ENCODE data around the gene ACTG1.

DNA sequence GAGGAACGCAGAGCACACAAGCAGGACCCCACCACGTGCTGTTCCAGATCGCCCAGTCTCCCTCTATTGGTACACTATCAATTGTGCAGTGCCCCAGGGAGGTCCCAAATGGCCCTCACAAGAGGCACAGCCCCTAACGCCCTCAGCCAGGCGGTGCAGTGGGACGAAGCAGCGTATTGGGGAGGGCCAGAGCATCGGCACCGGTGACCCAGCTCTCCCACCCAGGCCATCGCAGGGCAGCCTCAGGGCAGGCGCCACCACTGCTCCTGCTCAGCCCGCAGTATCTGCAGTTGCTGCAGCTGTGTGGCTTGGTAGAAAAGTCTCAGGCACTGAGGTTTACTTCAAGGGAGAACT is 45.5 kb upstream of the ACTG1 start:
- no peak for TF ChIP-seq POLR2A (IDR thresholded peaks at IDR 0.05)
- TF ChIP-seq, protein P1, sequence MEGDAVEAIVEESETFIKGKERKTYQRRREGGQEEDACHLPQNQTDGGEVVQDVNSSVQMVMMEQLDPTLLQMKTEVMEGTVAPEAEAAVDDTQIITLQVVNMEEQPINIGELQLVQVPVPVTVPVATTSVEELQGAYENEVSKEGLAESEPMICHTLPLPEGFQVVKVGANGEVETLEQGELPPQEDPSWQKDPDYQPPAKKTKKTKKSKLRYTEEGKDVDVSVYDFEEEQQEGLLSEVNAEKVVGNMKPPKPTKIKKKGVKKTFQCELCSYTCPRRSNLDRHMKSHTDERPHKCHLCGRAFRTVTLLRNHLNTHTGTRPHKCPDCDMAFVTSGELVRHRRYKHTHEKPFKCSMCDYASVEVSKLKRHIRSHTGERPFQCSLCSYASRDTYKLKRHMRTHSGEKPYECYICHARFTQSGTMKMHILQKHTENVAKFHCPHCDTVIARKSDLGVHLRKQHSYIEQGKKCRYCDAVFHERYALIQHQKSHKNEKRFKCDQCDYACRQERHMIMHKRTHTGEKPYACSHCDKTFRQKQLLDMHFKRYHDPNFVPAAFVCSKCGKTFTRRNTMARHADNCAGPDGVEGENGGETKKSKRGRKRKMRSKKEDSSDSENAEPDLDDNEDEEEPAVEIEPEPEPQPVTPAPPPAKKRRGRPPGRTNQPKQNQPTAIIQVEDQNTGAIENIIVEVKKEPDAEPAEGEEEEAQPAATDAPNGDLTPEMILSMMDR (IDR thresholded peaks at IDR 0.05), result no peak

Measured in testis (tissue), 2 donors.